ENCODE measurements around the gene CDH13.

DNA sequence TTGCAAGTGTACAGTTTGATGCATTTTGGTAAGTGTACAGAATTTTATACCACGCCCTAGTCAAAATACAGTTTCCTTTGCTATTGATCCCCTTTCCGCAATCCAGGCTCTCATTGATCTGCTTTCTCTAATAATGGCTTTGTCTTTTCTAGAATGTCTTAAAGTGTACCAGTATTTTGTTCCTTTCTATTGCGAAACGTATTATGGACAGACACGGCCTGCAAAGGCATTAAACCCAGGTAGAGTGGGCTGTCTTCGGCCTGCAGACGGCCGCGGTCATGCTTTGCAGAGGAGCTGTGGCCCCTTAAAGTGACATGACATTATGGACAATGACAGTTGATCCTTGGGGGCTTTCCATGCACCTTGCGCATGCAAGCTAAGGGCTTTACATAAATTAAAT, 1165.1 kb downstream of the CDH13 start:
- TF ChIP-seq POLR2A (IDR thresholded peaks at IDR 0.05): no peak
- no peak for TF ChIP-seq CTCF (IDR thresholded peaks at IDR 0.05)

Measured in thyroid gland (tissue), 4 donors.